Glomerular endothelial cell (primary cell): ENCODE measurements around the gene PLEKHG4B. TPM values are rescaled to one million over a fixed set of nuclear protein-coding genes. Genes with fewer than 3 reads are reported as not detected.

Source experiments
- DNase-seq: peaks from one replicate; pipeline ENCODE4 v3.0.0-alpha.2; 2011; ENCODE audit warnings: low read depth, low spot score; ENCODE audit errors: extremely low read depth
- total RNA-seq: library from RNA; depleted of rRNA; stranded (reverse); fragments of >200 nt; gene quantifications from 2 replicates; pipeline ENCODE4 v1.2.3, GENCODE V29; 2015

Gene PLEKHG4B
- total RNA-seq, 1 donor from 2014 or later, result 0.06 TPM

DNA sequence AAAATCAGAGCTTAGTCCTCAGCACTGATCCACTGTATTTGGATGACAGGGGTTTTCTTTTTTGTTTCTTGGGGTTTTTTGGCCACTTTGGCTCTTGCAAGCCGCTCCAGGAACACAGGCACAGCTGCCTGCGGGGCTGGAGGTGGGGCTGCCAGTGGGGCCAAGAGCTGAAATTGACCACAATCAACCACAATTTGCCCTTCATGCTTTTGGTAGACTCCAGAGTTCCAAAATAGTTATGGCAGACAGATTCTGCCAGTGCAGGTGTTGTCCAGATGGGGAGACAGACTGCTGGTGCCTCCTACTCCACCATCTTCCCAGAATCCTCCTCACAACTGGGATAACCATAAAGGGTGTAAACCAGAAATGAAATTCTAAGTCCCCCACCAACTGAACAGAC lies 36.5 kb downstream of the PLEKHG4B start:
- DNase-seq, result no peak

DNA sequence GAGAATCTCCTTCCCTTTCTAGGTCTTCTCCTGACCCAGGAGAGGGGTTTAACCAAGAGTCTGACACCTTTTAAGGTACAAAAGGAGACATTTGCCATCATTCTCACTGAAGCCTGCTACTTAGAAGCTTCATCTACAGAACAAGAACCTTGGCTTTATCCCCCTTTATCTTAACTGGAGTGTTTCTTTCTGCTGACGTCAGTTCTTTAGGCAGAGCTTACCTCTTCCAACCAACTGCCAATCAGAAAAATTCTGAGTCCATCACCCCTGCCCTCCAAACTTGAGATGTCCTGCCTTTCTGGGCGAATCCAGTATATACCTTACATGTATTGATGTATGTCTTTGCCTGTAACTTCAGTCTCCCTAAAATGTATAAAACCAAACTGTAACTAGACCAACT lies 37.2 kb downstream of the PLEKHG4B start:
- no peak for DNase-seq

DNA sequence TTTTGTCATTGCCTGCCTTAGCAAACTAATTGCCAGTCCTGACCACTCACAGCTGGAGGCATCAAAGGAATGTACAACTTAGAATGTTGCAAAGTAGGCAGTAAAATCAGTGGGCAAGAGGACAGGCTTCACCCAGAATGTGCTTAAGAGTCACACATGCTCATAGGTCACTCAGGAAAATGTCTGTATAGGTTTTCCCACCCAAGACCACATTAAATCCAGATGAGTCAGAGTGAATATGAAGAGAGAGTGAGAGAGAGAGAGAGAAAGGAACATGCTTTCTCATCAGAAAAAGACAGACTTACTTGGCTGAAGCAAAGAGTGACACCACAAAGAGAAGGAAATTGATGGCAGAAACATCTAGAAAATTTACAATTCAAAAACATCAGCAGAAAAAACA lies 37.9 kb downstream of the PLEKHG4B start:
- no peak for DNase-seq

DNA sequence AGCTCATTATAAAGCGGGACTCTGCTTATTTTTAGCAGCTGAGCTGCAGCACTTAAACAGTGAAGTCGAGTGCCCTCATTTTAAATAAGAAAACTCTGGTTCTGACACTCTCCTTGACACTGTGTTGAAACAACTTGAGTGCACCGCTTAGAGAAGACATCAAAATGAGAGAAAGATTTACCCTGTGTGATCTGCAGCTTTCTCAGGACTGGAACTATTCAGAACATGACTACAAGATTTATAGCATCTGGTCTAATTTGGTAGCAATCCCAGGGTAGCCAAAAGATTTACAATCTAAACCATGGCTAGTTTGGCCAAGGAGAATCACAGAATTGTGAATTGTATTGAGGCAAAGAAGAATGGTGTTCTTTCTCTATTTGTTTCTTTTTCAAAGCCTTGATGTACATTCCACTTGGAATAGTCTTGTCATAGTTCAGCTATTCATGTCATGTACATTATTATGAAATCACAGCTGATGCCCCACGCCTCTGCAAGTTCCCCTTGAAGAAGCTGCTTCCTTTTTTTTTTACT lies 38.7 kb downstream of the PLEKHG4B start:
- DNase-seq, result no peak

DNA sequence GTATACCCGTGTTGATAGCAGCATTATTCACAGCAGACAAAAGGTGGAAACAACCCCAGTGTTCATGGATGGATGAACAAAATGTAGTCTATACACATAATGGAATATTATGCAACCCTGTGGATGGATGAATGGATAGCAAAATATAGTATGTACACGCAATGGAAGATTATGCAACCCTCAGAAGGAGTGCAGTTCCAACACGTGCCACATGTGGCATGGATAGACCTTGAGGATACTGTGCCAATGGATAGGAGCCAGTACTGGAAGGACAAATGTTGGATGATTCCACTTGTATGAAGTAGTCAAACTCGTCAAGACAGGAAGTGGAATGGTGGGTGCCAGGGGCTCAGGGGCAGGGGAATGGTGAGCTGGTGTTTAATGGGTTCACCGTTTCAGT lies 44.9 kb downstream of the PLEKHG4B start:
- no peak for DNase-seq

DNA sequence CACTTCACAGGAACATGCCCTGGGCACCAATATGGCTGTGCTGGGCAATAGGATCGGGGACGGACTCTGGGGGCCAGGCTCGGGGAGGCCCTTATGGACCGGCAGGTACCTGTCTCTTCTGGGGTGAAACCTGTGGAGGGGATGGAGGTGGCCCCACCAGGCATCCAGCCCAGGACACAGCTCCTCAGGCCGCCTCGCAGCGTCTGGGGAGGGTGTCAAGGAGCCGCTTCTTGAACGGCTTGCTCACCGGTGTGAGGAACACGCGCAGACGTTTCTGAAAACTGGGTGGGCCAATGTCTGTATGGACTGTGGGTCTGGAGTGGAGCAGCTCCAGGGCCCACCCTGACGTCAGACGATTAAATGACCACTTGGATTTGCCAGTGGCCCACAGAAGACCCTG lies 45.8 kb downstream of the PLEKHG4B start:
- no peak for DNase-seq

DNA sequence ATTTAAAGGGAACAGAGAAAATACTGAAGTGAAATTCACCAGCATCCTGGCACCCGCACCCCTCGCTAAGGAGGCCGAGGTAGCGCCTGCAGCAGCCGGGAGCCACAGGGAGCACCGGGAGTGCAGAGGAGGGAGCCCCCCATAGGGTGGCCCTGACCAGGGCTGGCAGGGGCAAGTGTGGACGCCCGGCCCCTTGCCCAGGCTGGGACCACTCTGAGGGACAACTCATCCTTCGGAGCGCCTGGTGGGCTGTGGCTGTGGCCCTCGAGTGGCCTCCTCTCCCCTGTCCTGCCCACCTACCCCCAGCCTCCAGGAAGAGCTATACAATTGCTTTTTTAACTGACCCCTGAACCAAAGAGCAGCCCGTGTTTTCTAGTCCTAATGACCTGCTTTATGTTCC lies 47.0 kb downstream of the PLEKHG4B start:
- no peak for DNase-seq

DNA sequence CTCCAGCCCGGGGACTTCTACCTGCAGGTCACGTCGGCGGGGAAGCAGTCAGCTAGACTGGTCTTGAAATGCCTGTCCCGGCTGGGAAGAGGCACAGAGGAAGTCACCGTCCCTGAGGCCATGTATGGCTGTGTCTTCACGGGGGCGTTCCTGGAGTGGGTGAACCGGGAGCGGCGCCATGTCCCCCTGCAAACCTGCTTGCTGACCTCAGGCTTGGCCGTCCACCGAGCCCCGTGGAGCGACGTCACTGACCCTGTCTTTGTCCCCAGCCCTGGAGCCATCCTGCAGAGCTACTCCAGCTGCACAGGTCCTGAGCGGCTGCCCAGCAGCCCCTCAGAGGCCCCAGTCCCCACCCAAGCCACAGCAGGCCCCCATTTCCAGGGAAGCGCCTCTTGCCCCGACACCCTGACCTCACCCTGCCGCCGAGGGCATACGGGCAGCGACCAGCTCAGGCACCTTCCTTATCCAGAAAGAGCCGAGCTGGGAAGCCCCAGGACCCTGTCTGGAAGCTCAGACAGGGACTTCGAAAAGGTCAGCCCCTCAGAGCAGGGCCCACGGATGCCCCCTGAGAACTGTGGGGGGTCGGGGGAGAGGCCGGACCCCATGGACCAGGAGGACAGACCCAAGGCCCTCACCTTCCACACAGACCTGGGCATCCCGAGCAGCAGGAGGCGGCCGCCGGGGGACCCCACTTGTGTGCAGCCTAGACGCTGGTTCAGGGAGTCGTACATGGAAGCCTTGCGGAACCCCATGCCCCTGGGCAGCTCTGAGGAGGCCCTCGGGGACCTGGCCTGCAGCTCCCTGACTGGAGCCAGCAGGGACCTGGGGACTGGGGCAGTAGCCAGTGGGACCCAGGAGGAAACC lies 47.8 kb downstream of the PLEKHG4B start:
- DNase-seq, result no peak

DNA sequence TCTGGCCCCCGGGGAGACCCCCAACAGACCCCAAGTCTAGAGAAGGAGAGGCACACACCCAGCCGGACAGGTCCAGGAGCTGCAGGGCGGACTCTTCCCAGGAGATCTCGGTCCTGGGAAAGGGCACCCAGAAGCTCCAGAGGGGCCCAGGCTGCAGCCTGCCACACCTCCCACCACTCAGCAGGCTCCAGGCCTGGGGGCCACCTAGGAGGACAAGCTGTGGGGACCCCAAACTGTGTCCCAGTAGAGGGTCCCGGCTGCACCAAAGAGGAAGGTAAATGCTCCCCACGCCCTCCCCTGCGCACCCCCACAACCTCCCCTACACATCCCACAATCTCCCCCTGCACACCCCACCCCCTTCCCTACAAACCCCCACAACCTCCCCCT lies 48.5 kb downstream of the PLEKHG4B start:
- DNase-seq, result no peak

DNA sequence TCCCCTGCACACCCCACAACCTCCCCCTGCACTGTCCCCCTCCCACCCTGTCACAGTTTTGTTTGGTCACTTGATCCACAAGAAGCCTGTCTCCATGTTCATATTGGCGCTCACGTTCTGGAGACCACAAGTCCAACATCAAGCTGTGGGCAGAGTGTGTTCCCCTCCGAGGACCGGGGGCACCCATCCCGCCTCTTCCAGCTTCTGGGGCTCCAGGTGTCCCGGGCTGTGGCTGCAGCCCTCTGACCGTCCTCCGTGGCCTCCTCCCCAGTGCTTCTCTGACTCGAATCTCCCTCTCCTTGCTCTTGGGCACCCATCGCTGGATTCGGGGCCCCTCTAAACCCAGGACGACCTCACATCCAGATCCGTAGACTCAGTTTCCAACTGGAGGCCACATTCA lies 49.2 kb downstream of the PLEKHG4B start:
- DNase-seq, result no peak

DNA sequence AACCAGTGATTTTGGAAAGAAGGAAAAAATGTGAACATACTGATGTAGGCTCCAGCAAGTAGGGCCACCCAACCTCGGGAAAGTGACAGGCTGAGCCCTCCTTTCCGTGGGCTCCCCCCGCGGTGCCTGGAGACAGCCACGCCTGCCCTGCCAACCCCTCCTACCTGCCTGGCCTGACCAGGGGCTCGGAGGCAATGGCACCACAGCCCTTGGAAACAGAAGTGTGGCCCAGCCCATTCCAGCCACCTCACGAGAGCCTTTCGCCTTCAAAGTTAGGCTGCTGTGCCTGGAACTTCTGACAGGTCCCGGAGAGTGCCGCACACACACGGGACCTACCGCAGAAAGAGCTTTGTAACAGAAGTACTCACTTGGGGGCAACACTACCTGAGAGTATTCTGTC lies 49.8 kb downstream of the PLEKHG4B start:
- DNase-seq, result no peak

DNA sequence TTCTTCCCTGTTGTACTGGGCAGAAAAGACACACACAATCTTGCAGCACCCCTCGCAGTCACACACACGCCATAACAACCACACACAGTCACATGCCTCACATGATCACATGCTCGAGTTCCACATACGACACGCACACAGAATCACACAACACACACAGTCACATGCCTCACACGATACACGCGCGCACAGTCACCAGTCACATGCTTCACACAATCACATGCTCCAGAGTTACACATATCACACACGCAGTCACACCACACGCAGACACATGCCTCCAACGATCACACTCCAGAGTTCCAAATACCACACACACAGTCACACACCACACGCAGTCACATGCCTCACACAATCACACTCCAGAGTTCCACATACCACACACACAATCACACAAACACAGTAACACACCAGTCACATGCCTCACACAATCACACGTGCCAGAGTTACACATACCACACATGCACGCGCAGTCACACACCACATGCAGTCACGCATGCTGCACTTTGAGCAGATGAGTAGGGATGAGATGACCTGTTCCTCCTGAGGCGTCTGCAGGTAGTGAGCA lies 50.4 kb downstream of the PLEKHG4B start:
- no peak for DNase-seq

DNA sequence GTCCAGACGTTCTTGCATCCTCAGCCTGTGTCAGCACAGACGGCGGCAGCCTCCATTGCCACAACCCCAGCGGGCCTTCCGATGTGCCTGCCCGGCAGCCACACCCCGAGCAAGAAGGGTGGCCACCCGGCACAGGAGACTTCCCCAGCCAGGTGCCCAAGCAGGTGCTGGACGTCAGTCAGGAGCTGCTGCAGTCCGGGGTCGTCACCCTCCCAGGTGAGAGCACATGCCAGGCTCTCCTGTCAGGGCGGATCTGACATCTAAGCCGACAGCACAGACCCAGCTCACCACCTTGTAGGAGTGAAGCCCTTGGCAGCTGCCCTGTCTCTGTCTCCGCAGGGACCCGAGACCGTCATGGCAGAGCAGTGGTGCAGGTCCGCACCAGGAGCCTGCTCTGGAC lies 51.1 kb downstream of the PLEKHG4B start:
- DNase-seq, result no peak

DNA sequence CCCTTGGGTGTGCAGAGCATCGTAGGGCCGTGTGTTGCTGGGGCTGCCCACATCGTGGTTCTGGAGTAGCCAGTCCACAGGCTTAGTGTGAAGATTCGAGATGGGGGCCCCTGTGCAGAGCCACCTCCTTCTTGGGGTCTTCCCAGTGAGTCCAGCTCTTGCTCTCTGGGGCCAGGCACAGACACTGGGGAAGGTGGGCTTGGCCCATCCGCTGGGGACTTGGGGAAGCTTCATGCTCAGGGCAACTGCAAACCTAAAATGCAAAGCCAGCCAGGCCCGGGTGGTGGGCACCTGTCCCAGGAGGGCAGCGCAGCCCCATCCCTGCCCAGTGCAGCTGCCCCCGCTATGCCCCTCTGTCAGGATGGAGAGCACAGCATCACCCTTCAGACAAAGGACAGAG lies 53.0 kb downstream of the PLEKHG4B start:
- DNase-seq, result no peak

DNA sequence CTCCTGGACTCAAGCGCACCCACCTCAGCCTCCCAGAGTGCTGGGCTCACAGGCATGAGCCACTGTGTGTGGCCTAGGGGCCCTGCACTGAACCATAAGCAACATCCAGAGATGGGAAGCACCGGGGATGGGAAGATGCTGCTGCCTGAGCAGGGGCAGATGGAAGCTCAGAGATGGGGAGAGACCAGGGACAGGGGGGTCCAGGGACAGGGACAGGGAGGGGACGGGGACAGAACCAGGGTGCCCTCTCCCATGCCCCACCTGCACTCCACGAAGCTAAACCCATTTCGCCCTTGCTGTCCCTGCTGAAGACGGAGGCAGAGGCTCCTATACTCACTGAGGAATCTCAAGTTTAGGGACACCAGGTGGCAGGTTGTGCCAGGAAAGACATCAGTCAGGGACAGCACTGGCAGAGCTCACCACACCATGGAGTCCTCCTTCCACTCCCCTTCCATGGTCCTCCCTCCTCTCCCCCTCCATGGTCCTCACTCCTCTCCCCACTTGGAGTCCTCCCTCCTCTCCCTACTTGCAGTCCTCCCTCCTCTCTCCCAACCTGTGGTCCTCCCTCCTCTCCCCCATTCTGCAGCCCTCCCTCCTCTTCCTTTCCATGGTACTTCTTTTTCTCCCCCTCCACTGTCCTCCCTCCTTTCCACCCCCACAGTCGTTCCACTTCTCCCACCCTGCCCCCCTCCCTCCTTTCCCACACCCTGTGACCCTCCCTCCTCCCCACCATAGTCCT lies 53.8 kb downstream of the PLEKHG4B start:
- no peak for DNase-seq

DNA sequence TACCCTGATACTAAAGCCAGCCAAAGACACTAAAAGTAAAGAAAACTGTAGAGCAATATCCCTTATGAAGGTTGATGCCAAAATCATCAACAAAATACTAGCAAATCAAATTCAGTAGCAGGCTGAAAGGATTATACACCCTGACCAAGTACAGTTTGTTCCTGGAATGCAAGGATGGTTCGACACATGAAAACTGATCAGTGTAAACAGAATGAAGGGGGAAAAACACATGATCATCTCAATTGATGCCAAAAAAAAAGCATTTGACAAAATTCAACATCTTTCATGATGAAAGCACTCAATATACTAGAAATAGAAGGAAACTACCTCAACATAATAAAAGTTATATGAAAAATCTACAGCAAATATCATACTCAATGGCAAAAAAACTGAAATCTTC lies 55.8 kb downstream of the PLEKHG4B start:
- no peak for DNase-seq

DNA sequence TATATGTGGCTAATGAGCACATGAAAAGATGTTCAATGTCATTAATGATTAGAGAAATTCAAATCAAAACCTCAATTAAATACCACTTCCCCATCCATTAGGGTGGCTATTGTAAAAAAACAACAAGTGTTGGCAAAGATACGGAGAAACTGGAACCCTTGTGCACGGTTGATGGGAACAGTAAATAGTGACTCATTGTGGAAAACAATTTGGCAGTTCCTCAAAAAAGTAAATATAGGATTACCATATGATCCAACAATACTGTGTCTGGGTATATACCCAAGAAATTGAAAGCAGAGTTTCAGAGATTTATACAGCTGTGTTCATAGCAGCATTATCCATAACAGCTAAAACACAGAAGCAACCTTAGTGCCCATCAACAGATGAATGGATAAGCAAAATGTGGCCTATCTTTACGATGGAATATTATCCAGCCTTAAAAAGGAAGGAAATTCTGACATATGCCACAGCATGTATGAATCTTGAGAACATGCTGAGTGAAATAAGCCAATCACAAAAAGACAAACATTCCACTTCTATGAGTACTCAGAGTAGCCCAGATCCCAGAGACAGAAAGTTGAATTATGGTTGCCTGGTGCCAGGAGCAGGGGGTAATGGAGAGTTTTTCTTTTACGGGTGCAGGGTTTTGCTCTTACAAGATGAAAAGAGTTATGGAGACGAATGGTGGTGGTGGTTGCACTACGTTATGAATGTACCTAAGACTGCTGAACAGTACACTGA lies 57.9 kb downstream of the PLEKHG4B start:
- DNase-seq, result peak; percentile 42

DNA sequence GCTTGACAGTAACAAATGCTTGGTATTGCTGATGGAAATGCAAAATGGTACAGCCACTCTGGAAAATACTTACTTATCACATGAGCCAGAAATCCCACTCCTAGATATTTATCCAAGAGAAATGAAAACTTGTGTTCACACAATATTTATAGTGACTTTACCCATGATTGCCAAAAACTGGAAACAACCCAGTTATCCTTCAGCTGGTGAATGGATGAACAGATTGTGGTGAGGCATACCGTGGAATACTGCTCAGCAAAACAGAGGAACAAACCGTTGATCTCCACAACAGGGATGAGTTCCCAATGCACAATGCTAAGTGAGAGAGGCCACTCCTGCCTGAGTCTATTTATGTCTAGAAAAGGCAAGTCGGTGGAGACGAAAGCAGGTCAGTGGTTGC lies 58.8 kb downstream of the PLEKHG4B start:
- DNase-seq, result no peak

DNA sequence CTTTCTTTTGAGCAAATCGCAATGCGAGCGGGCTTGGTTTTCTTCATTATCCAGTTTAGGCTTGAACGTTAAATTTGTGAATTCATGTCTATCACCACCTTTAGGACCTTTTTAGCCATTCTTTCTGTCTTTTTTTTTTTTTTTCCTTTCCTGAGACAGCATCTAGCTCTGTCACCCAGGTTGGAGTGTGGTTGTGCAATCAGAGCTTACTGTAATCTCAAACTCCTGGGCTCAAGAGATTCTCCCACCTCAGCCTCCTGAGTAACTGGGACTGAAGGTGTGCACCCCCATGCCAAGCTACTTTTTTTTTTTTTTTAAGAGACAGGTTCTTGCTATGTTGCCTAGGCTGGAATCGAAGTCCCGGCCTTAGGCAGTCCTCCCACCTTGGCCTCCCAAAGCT lies 60.1 kb downstream of the PLEKHG4B start:
- no peak for DNase-seq

DNA sequence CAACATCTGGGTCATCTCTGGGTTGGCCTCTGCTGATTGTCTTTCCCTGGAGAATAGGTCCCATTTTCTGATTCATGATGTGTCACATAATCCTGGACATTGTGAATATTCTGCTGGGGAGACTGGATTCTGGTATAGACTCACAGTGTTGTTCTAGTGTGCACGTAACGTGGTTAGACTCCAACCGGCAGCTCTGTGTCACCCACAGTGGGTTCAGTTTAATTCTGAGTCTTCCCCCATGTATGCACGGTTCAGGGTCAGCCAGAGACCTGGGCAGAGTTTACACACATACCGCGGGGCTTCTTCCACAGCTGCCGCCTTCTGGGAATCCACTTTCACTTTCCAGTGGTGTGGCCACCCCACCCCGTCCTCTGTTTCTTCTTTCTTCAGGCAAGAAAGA lies 61.3 kb downstream of the PLEKHG4B start:
- no peak for DNase-seq

DNA sequence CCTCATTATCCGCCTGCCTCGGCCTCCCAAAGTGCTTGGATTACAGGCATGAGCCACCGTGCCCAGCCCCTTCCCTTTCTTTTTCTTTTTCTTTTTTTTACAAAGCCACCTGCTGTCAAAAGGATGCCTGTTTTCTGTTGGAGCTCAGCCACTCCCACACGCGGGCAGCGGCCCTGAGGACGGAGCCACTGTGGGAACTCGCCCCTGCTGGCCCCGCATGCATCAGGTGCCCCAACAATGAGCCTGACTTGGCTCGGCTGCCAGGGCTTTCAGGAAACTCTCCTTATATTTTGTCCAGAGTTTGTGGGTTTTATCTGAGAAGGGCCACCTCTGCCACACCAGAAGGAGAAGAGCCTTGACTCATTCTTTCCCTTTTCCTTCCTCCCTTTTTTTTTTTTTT lies 62.3 kb downstream of the PLEKHG4B start:
- DNase-seq, result no peak
